Neural cell (in vitro differentiated cells): ENCODE data around the gene OR56A3. TPM values are rescaled to one million over a fixed set of nuclear protein-coding genes. Genes with fewer than 3 reads are reported as not detected.

ENCODE experiments used
- H2AFZ ChIP-seq: fragments of 200-600, 300-800 bp; sonication (generic), shearing (Covaris generic); 2 replicates; pipeline ENCODE4 v1.6.0; 2014; ENCODE audit warnings: low read depth, mild to moderate bottlenecking, antibody characterized with exemption, low read length, moderate library complexity
- H3F3A ChIP-seq: fragments of 200-600 bp; shearing (Covaris generic); 2 replicates; pipeline ENCODE4 v1.6.1; 2016; ENCODE audit warnings: mild to moderate bottlenecking, moderate library complexity, mixed read lengths, antibody characterized with exemption, low read length; ENCODE audit not compliant: insufficient read depth, poor library complexity, severe bottlenecking
- H3K27ac ChIP-seq: fragments of 200-600, 300-800 bp; sonication (generic), shearing (Covaris generic); 2 replicates; pipeline ENCODE4 v1.5.1; 2014; ENCODE audit warnings: mild to moderate bottlenecking, low read length, moderate library complexity
- H3K27me3 ChIP-seq: fragments of 300-800, 200-600 bp; sonication (generic), shearing (Covaris generic); 2 replicates; pipeline ENCODE4 v1.6.0; 2014; ENCODE audit warnings: mild to moderate bottlenecking, low read depth, low read length, moderate library complexity; ENCODE audit not compliant: insufficient read depth
- H3K36me3 ChIP-seq: fragments of 300-800, 200-600 bp; sonication (generic), shearing (Covaris generic); 2 replicates; pipeline ENCODE4 v1.5.1; 2014; ENCODE audit warnings: mild to moderate bottlenecking, antibody characterized with exemption, low read length, moderate library complexity; ENCODE audit not compliant: insufficient read depth
- H3K4me2 ChIP-seq: fragments of 300-800, 200-600 bp; sonication (generic), shearing (Covaris generic); 2 replicates; pipeline ENCODE4 v1.6.0; 2014; ENCODE audit warnings: mild to moderate bottlenecking, low read length
- H3K4me3 ChIP-seq: fragments of 300-800, 200-600 bp; sonication (generic), shearing (Covaris generic); 2 replicates; pipeline ENCODE4 v1.5.1; 2014; ENCODE audit warnings: mild to moderate bottlenecking, low read length, moderate library complexity
- H3K79me2 ChIP-seq: fragments of 200-600 bp; shearing (Covaris generic); replicated peaks from 2 replicates; pipeline ENCODE4 v1.6.0; 2014; ENCODE audit warnings: mild to moderate bottlenecking, low read length, moderate library complexity; ENCODE audit not compliant: insufficient read depth
- H3K9ac ChIP-seq: fragments of 300-800, 200-600 bp; sonication (generic), shearing (Covaris generic); 2 replicates; pipeline ENCODE4 v1.6.1; 2016; ENCODE audit warnings: mild to moderate bottlenecking, low read length, mixed read lengths
- H3K9me2 ChIP-seq: fragments of 200-600 bp; shearing (Covaris generic); 2 replicates; pipeline ENCODE4 v1.6.1; 2016; ENCODE audit warnings: mild to moderate bottlenecking, low read length, mixed read lengths; ENCODE audit not compliant: insufficient read depth
- H3K9me3 ChIP-seq: fragments of 200-600, 300-800 bp; sonication (generic), shearing (Covaris generic); 2 replicates; pipeline ENCODE4 v1.6.1; 2016; ENCODE audit warnings: mild to moderate bottlenecking, mixed run types, low read length, moderate library complexity, mixed read lengths
- H4K20me1 ChIP-seq: fragments of 200-600 bp; shearing (Covaris generic); 2 replicates; pipeline ENCODE4 v1.6.1; 2016; ENCODE audit warnings: mild to moderate bottlenecking, mixed run types; ENCODE audit not compliant: insufficient read depth
- CTCF ChIP-seq: fragments of 450-650 bp; IDR thresholded peaks from 2 replicates; pipeline ENCODE4 v1.5.1; 2014; ENCODE audit warnings: antibody characterized with exemption, mild to moderate bottlenecking, moderate library complexity; ENCODE audit not compliant: poor library complexity, severe bottlenecking
- EP300 ChIP-seq: fragments of 450-650 bp; conservative IDR thresholded peaks from 2 replicates; pipeline ENCODE4 v1.6.1; 2014; ENCODE audit warnings: antibody characterized with exemption, mild to moderate bottlenecking, moderate library complexity; ENCODE audit not compliant: poor library complexity, severe bottlenecking
- EZH2 ChIP-seq: fragments of 200-600, 300-800 bp; shearing (Covaris generic), sonication (generic); IDR thresholded peaks from 2 replicates; pipeline ENCODE4 v1.6.1; 2014; ENCODE audit warnings: antibody characterized with exemption, low read length, borderline replicate concordance, mild to moderate bottlenecking; ENCODE audit not compliant: insufficient read depth, poor library complexity, severe bottlenecking
- MXI1 ChIP-seq: fragments of 450-650 bp; conservative IDR thresholded peaks from 2 replicates; pipeline ENCODE4 v1.6.1; 2014; ENCODE audit warnings: antibody characterized with exemption, mild to moderate bottlenecking; ENCODE audit not compliant: poor library complexity, severe bottlenecking
- POLR2AphosphoS5 ChIP-seq: IDR thresholded peaks from 2 replicates; pipeline ENCODE4 v1.6.1; 2012
- RAD21 ChIP-seq: fragments of 450-650 bp; conservative IDR thresholded peaks from 2 replicates; pipeline ENCODE4 v1.6.1; 2014; ENCODE audit warnings: antibody characterized with exemption, mild to moderate bottlenecking, moderate library complexity
- REST ChIP-seq: IDR thresholded peaks from 2 replicates; pipeline ENCODE4 v1.6.1; 2012; ENCODE audit warnings: borderline replicate concordance
- SMC3 ChIP-seq: fragments of 450-650 bp; conservative IDR thresholded peaks from 2 replicates; pipeline ENCODE4 v1.6.1; 2014; ENCODE audit warnings: antibody characterized with exemption, mild to moderate bottlenecking, moderate library complexity; ENCODE audit not compliant: poor library complexity
- TAF1 ChIP-seq: IDR thresholded peaks from 2 replicates; pipeline ENCODE4 v1.6.1; 2012; ENCODE audit warnings: low read depth
- polyA plus RNA-seq: library from polyadenylated mRNA; depleted of rRNA; stranded (reverse); fragments of >200 nt; gene quantifications from 2 replicates; pipeline ENCODE4 v1.2.3, GENCODE V29; 2014

The OR56A3 gene
- polyA plus RNA-seq, 1 donor from 2014 or later = not detected

- Histone ChIP-seq H3K9ac (no peak overlapping the region), H3F3A (no peaks in the 10 kb centered on the region), H3K79me2 (no peaks in the 10 kb centered on the region)
Measured at GRCh38 chr11:5937868-5938602, 4.0 kb upstream of the OR56A3 start.

GRCh38 chr11:5938603-5938965 is 3.5 kb upstream of the OR56A3 start:
- Histone ChIP-seq H3F3A (no peaks in the 10 kb centered on the region), H4K20me1 (no peaks in the 10 kb centered on the region), H3K4me3 (no peak overlapping the region), H3K27ac (no peak overlapping the region), H3K79me2 (no peaks in the 10 kb centered on the region), H3K9ac (no peak overlapping the region), H2AFZ (no peak overlapping the region), H3K4me2 (no peak overlapping the region), H3K9me2 (no peaks in the 10 kb centered on the region), H3K36me3 (no peaks in the 10 kb centered on the region), H3K27me3 (no peaks in the 10 kb centered on the region), H3K9me3 (no peaks in the 10 kb centered on the region)
- no peak for TF ChIP-seq EZH2
- TF ChIP-seq TAF1 = no peak
- TF ChIP-seq SMC3 = no peak
- no peak for TF ChIP-seq MXI1
- no peak for TF ChIP-seq POLR2AphosphoS5

More at GRCh38 chr11:5937868-5938602, 4.0 kb upstream of the OR56A3 start:
- H3K4me3 ChIP-seq = no peak overlapping the region
- TF ChIP-seq POLR2AphosphoS5 = no peak
- no peak for TF ChIP-seq RAD21
- TF ChIP-seq TAF1 = no peak
- TF ChIP-seq SMC3 = no peak
- no peak for TF ChIP-seq EZH2
- TF ChIP-seq REST = no peak
- TF ChIP-seq MXI1 = no peak
- TF ChIP-seq EP300 = no peak
- TF ChIP-seq CTCF = no peak
- H2AFZ ChIP-seq = no peak overlapping the region
- no peaks in the 10 kb centered on the region for H3K9me2 ChIP-seq
- no peak overlapping the region for H3K4me2 ChIP-seq
- no peaks in the 10 kb centered on the region for H3K9me3 ChIP-seq
- H3K27ac ChIP-seq = no peak overlapping the region
- H4K20me1 ChIP-seq = no peaks in the 10 kb centered on the region
- no peaks in the 10 kb centered on the region for H3K36me3 ChIP-seq
- H3K27me3 ChIP-seq = no peaks in the 10 kb centered on the region
